GM12878 (cell line): ENCODE measurements around the gene DAAM2. TPM values are rescaled to one million over a fixed set of nuclear protein-coding genes. Genes with fewer than 3 reads are reported as not detected.
A peak's percentile ranks its signal among the peaks of the same experiment; 100 is the strongest.

Experiments
- BMI1 ChIP-seq: fragments of 450-650 bp; IDR thresholded peaks from 2 replicates; pipeline ENCODE4 v1.6.1; 2016; ENCODE audit warnings: mild to moderate bottlenecking, moderate library complexity, borderline replicate concordance
- CTCF ChIP-seq, 3 experiments: IDR thresholded peaks in 2 of 3; conservative IDR thresholded peaks in 1 of 3; 2 replicates each; pipeline ENCODE4 v1.5.1; 2011; ENCODE audit warnings: low read depth in 3 of 3, low read length in 3 of 3, mild to moderate bottlenecking in 3 of 3, control low read depth in 2 of 3, moderate library complexity in 2 of 3, inconsistent platforms in 1 of 3, mixed read lengths in 1 of 3; ENCODE audit not compliant: control insufficient read depth in 2 of 3, insufficient read depth in 1 of 3; ENCODE audit errors: extremely low read depth in 1 of 3
- KLF5 ChIP-seq: fragments of 450-650 bp; IDR thresholded peaks from 2 replicates; pipeline ENCODE4 v1.6.1; 2014; ENCODE audit warnings: mild to moderate bottlenecking; ENCODE audit not compliant: partially characterized antibody
- SPI1 ChIP-seq: IDR thresholded peaks from 2 replicates; pipeline ENCODE4 v1.6.1; 2011; ENCODE audit warnings: low read depth, mild to moderate bottlenecking, low read length, moderate library complexity, borderline replicate concordance; ENCODE audit not compliant: insufficient read depth
- USF2 ChIP-seq: IDR thresholded peaks from 2 replicates; pipeline ENCODE4 v1.6.1; 2011; ENCODE audit warnings: low read depth, low read length, improper control_type of control experiment, borderline replicate concordance
- ZNF384 ChIP-seq: IDR thresholded peaks from 2 replicates; pipeline ENCODE4 v1.6.1; 2012; ENCODE audit warnings: low read depth, mild to moderate bottlenecking, low read length, improper control_type of control experiment, borderline replicate concordance
- polyA plus RNA-seq, 11 experiments: library from polyadenylated mRNA; depleted of rRNA in 4 of 11; unstranded in 6 of 11; stranded (reverse) in 5 of 11; fragments of >200 nt; fragmentation: Nextera tagmentation in 4 of 11; fragmentation: Illumina TruSeq in 1 of 11; extraction: Ambion mirVana in 4 of 11; extraction: Trizol in 1 of 11; gene quantifications; 1 replicate in 1 of 11; 2 replicates in 10 of 11; pipeline versions ENCODE4 v1.2.1 to v1.2.3, GENCODE V29; 2011 to 2016; ENCODE audit warnings: inconsistent platforms in 2 of 11, missing spikeins in 2 of 11, low read depth in 1 of 11
- total RNA-seq, 4 experiments: library from RNA; depleted of rRNA in 3 of 4; stranded (reverse); fragments of >200 nt in 3 of 4; fragmentation: Illumina TruSeq in 1 of 4; extraction: Trizol in 1 of 4; gene quantifications; 2 replicates each; pipeline versions ENCODE4 v1.2.1 to v1.2.3, GENCODE V29; 2013 to 2021
- TF ChIP-seq, protein P1 (sequence below): fragments of 450-650 bp; IDR thresholded peaks from 2 replicates; pipeline ENCODE4 v1.6.1; 2017; ENCODE audit warnings: mild to moderate bottlenecking, moderate library complexity

The DAAM2 gene
- total and polyA plus RNA-seq, 10 of the 15 experiments (the other 5 are each of a cell fraction or from before 2014, with no cell fraction given): 0.05 to 0.22 TPM; not detected in 8

DNA sequence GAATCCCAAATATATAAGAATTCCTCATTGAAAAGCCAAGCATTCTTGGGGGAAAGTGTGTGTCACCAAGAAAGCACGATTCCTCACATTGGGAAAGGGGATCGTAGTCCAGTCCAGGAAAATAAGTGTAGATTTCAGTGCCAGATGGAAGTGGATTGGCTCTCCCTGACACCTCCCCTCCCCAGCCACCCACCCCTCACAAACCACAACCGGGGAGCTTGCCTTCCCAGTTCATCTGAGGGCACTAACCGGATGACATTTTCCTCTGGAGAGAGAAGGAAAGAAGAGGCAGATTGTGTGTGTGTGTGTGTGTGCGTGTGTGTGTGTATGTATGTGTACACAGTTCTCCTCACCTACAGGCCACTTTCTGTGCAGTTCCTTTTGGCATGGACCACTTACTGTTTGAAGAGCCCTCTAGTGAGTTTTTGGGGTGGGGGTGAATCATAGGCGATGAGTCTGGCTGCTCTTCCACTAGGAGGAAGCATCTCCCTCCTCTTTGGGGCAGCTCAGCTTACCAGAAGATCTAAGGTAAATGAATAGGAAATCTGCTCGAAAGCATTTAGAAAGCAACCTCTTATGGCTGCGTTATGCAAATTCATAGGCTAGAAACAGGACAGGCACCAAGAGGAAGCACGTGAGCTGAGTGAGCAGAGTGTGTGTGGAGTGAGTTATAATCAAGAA lies 20.8 kb downstream of the DAAM2 start (continued):
- TF ChIP-seq, protein P1, sequence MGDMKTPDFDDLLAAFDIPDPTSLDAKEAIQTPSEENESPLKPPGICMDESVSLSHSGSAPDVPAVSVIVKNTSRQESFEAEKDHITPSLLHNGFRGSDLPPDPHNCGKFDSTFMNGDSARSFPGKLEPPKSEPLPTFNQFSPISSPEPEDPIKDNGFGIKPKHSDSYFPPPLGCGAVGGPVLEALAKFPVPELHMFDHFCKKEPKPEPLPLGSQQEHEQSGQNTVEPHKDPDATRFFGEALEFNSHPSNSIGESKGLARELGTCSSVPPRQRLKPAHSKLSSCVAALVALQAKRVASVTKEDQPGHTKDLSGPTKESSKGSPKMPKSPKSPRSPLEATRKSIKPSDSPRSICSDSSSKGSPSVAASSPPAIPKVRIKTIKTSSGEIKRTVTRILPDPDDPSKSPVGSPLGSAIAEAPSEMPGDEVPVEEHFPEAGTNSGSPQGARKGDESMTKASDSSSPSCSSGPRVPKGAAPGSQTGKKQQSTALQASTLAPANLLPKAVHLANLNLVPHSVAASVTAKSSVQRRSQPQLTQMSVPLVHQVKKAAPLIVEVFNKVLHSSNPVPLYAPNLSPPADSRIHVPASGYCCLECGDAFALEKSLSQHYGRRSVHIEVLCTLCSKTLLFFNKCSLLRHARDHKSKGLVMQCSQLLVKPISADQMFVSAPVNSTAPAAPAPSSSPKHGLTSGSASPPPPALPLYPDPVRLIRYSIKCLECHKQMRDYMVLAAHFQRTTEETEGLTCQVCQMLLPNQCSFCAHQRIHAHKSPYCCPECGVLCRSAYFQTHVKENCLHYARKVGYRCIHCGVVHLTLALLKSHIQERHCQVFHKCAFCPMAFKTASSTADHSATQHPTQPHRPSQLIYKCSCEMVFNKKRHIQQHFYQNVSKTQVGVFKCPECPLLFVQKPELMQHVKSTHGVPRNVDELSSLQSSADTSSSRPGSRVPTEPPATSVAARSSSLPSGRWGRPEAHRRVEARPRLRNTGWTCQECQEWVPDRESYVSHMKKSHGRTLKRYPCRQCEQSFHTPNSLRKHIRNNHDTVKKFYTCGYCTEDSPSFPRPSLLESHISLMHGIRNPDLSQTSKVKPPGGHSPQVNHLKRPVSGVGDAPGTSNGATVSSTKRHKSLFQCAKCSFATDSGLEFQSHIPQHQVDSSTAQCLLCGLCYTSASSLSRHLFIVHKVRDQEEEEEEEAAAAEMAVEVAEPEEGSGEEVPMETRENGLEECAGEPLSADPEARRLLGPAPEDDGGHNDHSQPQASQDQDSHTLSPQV: no peak
- TF ChIP-seq SPI1 (no peak), KLF5 (no peak), BMI1 (no peak), CTCF (IDR thresholded peaks at IDR 0.05 in 2 of 3, conservative IDR thresholded peaks at IDR 0.05 in 1 of 3; ENCODE audit: control insufficient read depth in 2 of 3, extremely low read depth in 1 of 3, insufficient read depth in 1 of 3, low read depth in 3 of 3, low read length in 3 of 3) (peak in 1 of 3 experiments; percentile 16; a peak in 1 of 6 replicates), ZNF384 (no peak), USF2 (no peak; the same call in 1 of the 2 replicates)
